Measurements from ENCODE around the gene KRTAP21-2. TPM values are rescaled to one million over a fixed set of nuclear protein-coding genes. Genes with fewer than 3 reads are reported as not detected.

KRTAP21-2 gene
- not detected for total RNA-seq

DNA sequence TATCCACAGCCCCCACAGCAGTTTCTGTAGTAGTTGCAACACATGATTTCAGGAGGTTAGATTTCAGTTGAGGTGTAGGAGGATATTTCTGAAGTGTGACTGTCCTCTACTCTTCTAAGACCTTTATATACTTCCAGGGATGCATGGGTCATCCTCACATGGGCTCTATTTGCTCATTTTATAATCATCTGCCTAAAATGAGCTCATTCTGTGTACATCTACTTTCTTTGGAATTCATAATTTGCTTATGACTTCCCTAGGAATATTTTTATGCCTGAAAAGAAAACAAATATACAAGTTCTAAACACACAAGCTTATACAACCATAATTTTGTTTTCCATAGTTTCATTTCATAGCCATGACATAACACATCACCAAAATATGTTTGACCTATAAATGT is at the start of gene KRTAP21-2:
KRTAP21-2 (minus strand) TSS at position 101 of the 400 bp plus-strand sequence; CDS start at position 44, 57 bp downstream.
- H3K9me3 ChIP-seq, result no peaks in the 10 kb centered on the region
- TF ChIP-seq POLR2AphosphoS5 (IDR thresholded peaks at IDR 0.05) (no peak), EP300 (IDR thresholded peaks at IDR 0.05) (no peak), POLR2A (IDR thresholded peaks at IDR 0.05) (no peak)
- TF ChIP-seq, protein P1, sequence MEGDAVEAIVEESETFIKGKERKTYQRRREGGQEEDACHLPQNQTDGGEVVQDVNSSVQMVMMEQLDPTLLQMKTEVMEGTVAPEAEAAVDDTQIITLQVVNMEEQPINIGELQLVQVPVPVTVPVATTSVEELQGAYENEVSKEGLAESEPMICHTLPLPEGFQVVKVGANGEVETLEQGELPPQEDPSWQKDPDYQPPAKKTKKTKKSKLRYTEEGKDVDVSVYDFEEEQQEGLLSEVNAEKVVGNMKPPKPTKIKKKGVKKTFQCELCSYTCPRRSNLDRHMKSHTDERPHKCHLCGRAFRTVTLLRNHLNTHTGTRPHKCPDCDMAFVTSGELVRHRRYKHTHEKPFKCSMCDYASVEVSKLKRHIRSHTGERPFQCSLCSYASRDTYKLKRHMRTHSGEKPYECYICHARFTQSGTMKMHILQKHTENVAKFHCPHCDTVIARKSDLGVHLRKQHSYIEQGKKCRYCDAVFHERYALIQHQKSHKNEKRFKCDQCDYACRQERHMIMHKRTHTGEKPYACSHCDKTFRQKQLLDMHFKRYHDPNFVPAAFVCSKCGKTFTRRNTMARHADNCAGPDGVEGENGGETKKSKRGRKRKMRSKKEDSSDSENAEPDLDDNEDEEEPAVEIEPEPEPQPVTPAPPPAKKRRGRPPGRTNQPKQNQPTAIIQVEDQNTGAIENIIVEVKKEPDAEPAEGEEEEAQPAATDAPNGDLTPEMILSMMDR (IDR thresholded peaks at IDR 0.05), result no peak
- H3K4me1 ChIP-seq, result no peaks in the 10 kb centered on the region
- ATAC-seq, result no peak
- no peak within 1 kb of the TSS for H3K4me3 ChIP-seq
- H3K36me3 ChIP-seq, result no peaks in the 10 kb centered on the region
- no peak within 1 kb of the TSS for H3K27ac ChIP-seq
- H3K27me3 ChIP-seq, result no peaks in the 10 kb centered on the region

DNA sequence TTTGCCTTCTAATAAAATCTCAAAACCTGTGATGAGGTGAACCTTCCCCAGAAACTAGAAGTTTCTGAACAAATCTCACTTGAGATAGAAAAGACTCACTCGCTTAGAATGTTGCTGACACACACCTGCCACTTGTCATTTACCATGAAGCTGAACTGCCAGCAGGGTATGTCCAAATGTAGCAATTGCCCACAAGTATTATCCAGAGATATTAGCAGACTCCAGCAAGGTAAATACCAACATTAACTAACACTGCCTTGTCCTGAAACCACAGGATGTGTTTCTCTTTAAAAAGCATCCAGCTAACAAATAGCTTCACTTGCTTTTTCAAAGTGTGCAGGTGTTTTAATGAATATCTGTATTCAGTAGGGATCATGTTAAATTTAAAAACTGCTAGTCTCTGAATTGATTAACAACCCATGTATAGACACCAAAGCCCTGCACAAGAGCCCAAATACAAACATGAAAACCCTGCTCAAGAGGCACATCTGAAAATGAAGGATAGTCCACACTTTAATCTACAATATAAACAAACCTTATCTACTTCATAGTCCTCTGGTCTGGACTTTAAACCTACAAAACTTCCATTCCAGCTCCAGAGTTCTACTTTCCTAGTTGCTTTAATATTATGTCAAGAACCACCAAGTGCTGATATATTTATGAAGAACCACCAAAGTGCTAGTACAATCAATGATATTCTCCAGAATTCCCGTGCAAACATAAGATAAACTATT is 46.7 kb upstream of the KRTAP21-2 start:
- TF ChIP-seq POLR2A (IDR thresholded peaks at IDR 0.05), result no peak
- TF ChIP-seq, protein P1 (IDR thresholded peaks at IDR 0.05), result no peak
- TF ChIP-seq EP300 (IDR thresholded peaks at IDR 0.05), result no peak
- TF ChIP-seq POLR2AphosphoS5 (IDR thresholded peaks at IDR 0.05), result no peak
- Histone ChIP-seq H3K4me3 (no peak overlapping the region), H3K9me3 (no peaks in the 10 kb centered on the region), H3K27ac (no peak overlapping the region), H3K27me3 (no peaks in the 10 kb centered on the region), H3K4me1 (no peaks in the 10 kb centered on the region), H3K36me3 (no peaks in the 10 kb centered on the region)
- WGBS, 2 donors (ENCODE audit: low coverage in 1 of 2), result 36 to 50% methylated on average over 2 of the region's 2 CpGs
- no peak for ATAC-seq

DNA sequence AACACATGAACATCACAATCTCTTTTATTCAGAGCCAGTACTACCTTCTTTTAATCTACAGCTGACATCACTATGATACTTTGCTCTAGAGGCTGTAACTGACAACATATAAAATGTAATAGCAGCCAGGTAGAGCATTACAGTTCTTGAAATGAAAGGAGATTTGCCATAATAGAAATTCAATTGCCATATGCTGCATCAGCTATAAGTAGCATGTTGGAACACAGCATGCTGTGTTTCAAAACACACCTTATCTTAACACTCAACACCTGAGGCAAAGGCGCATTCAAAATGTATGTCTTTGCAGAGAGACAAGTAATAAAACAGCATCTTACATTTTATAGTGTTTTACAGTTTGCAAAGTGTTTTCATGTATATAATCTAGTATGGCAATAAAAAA is 32.2 kb upstream of the KRTAP21-2 start:
- Histone ChIP-seq H3K27me3 (no peaks in the 10 kb centered on the region), H3K27ac (no peak overlapping the region), H3K4me1 (no peaks in the 10 kb centered on the region), H3K9me3 (no peaks in the 10 kb centered on the region), H3K36me3 (no peaks in the 10 kb centered on the region), H3K4me3 (no peak overlapping the region)
- 88 to 94% methylated on average over 1 of the region's 1 CpG for WGBS, 2 donors (ENCODE audit: low coverage in 1 of 2)
- TF ChIP-seq POLR2AphosphoS5 (IDR thresholded peaks at IDR 0.05) (no peak), POLR2A (IDR thresholded peaks at IDR 0.05) (no peak)
- no peak for ATAC-seq

DNA sequence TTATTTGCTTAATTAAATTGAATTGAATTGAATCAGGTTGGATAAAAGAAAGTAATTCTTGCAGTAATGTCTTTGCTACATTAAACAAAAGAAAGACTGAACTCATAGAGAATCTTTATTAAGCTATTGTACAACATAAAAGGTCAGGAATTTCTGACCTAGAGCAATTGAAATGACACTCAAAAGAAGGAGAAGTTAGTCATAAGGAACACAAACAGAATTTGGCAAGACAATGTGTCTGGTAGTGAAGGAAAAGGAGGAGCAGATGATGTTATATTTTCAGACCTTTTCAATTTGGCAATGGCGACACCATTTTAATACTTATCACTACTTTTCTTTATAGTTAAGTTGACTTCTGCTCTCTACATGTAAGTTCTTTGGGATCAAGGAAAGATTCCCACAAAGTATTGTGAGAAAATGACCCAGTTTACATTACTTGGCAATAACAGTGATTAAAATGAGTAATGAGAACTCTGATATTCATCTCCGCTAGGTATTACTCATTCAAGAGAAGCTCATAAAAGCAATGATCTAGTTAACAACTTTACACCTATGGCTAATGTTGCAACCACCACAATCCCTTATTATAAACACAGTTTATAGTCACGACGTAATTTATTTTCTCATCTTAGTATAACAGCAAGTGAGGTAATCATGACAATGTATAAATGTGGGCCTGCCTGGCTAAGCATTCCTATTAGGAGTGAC is 22.8 kb upstream of the KRTAP21-2 start:
- 70 to 95% methylated on average over 4 of the region's 4 CpGs for WGBS, 2 donors (ENCODE audit: low coverage in 1 of 2)
- TF ChIP-seq EP300 (IDR thresholded peaks at IDR 0.05) (no peak), POLR2A (IDR thresholded peaks at IDR 0.05) (no peak), POLR2AphosphoS5 (IDR thresholded peaks at IDR 0.05) (no peak)
- TF ChIP-seq, protein P1 (IDR thresholded peaks at IDR 0.05), result no peak
- H3K36me3 ChIP-seq, result no peaks in the 10 kb centered on the region
- H3K27ac ChIP-seq, result no peak overlapping the region
- H3K4me3 ChIP-seq, result no peak overlapping the region
- no peaks in the 10 kb centered on the region for H3K27me3 ChIP-seq
- H3K4me1 ChIP-seq, result no peaks in the 10 kb centered on the region
- ATAC-seq, result no peak
- H3K9me3 ChIP-seq, result no peaks in the 10 kb centered on the region

DNA sequence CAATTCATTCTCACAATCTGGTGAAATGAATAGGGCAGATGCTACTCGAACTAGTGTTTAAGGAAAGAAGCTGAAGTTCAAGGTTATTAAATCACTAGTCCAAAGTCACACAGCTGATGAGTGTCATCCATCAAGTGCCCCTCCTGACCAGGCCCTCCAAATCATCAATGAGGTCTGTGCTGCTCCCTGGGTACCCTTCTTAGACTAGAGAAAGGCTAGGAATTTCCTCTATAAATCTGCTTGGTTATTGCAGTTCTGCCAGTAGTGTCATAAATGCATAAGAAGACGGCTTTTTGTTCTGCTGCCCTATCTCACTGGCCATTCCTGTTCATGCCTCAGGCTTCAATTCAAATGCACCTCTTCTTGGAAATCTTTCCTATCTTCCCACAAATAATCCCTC is 13.7 kb upstream of the KRTAP21-2 start:
- H3K27ac ChIP-seq, result no peak overlapping the region
- ATAC-seq, result no peak
- H3K9me3 ChIP-seq, result no peaks in the 10 kb centered on the region
- H3K36me3 ChIP-seq, result no peaks in the 10 kb centered on the region
- WGBS, 2 donors (ENCODE audit: low coverage in 1 of 2), result 68 to 70% methylated on average over 2 of the region's 2 CpGs
- H3K4me3 ChIP-seq, result no peak overlapping the region
- H3K27me3 ChIP-seq, result no peaks in the 10 kb centered on the region
- H3K4me1 ChIP-seq, result no peaks in the 10 kb centered on the region
- TF ChIP-seq, protein P1 (IDR thresholded peaks at IDR 0.05), result no peak
- TF ChIP-seq EP300 (IDR thresholded peaks at IDR 0.05) (no peak), POLR2AphosphoS5 (IDR thresholded peaks at IDR 0.05) (no peak), POLR2A (IDR thresholded peaks at IDR 0.05) (no peak)
